ENCODE data around the gene TFF3. TPM values are rescaled to one million over a fixed set of nuclear protein-coding genes. Genes with fewer than 3 reads are reported as not detected.
"Not testable (repeated sequence)": the region's sequence is repeated elsewhere in the genome, so short reads cannot be mapped to it uniquely, and the experiment has no call there.

Gene TFF3
- polyA plus RNA-seq, 1 donor = 1.7 TPM

GRCh38 chr21:42304556-42305454 lies 10.4 kb downstream of the TFF3 start:
- no peak for DNase-seq (ENCODE audit: low read depth)

GRCh38 chr21:42303443-42303842 lies 11.8 kb downstream of the TFF3 start:
- no peak for DNase-seq (ENCODE audit: low read depth)

DNA sequence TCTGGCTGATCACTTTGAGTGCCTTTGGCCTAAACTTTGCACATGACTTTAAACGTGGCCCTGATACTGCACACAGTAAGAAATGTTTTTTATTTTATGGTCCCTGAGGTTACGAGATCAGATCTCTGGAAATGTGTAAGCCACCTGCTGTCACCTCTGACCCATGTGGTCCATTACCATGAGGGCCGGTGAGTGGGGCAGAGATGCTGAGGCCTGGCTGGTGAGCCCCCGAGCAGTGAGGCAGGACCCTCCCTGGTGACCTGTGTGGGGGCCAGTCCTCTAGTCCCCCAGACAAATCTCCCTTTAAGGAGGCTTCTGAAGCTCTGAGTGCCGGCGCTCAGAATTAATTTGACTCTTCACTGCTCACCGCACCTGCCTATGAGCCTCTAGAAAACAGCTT lies 12.4 kb downstream of the TFF3 start:
- no peak for DNase-seq (ENCODE audit: low read depth)

GRCh38 chr21:42302076-42302650 lies 13.0 kb downstream of the TFF3 start:
- no peak for DNase-seq (ENCODE audit: low read depth)

GRCh38 chr21:42301371-42302075 lies 13.7 kb downstream of the TFF3 start:
- no peak for DNase-seq (ENCODE audit: low read depth)

DNA sequence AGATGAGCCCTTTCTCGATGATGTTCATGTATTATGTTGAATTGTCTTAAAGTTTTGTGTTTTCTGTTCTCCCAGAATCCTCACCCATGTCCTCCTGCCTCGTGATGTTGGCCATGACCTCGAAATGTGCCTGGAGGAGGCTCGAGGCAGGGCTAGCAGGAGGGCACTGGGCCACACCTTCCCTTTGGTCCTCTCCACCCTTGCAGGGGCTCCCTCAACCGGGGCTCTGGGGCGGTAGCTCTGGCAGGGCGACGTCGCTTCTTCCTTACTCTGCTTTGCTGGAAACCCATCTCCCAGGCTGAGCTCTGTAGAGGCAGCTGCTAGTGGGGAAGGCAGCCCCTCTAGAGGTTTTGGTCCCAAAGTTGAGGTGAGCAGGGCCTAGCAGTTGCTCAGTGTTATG lies 14.3 kb downstream of the TFF3 start:
- DNase-seq (ENCODE audit: low read depth) = no peak

GRCh38 chr21:42300045-42300583 lies 15.1 kb downstream of the TFF3 start:
- DNase-seq (ENCODE audit: low read depth) = no peak

DNA sequence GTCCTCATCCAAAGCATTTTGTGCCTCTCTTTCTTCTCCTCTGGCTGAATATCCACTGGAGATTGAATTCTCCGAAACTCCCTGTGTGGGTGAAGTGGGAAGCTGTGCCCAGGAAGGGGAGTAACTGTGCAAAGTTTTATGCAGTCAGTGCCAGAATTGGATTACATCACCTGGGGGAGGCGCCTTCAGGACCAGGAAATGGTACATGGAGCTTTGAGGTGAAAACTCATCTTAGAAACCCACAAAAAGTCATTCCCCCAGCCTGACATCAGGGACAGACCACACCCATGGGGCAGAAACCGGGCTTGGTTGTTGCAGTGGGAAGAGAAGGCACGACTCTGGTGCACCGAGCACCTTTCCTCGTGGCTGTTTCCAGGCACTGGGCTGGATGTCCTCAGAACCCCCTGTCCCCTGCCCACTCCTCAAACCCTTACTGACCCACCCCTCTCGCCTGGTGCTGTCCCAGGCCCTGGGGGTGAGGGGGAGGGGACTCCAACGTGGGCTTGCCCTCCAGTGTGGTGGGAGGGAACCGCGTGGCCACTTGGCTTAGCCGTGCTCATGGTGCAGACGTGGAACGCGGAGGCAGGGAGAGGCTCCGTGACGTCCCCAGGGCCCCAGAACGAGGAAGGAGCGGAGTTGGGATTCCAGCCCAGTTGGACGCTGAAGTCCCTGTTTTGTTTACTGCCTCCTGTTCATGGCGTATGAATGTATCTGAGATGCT lies 15.7 kb downstream of the TFF3 start:
- no peak for DNase-seq (ENCODE audit: low read depth)

DNA sequence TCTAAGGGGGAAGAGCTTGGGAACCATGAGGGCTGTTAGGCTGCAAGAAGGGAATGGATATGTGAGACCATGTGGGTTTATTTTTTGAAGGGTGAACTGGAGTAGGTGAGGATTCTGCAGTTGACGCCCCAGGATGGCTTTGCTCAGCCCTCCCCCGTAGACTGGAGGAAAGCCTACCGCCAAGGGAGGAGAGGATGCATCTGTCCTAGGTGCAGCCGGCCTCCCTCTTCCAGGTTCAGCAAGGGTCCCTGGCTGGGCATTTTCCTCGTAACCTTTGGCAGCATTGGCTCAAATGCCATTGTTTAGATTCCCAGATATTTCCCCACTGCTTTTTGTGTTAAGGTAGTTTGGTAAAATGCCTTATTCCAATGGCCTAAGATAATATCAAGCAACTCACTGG lies 16.6 kb downstream of the TFF3 start:
- DNase-seq (ENCODE audit: low read depth) = no peak

GRCh38 chr21:42298237-42298636 lies 17.0 kb downstream of the TFF3 start:
- no peak for DNase-seq (ENCODE audit: low read depth)

DNA sequence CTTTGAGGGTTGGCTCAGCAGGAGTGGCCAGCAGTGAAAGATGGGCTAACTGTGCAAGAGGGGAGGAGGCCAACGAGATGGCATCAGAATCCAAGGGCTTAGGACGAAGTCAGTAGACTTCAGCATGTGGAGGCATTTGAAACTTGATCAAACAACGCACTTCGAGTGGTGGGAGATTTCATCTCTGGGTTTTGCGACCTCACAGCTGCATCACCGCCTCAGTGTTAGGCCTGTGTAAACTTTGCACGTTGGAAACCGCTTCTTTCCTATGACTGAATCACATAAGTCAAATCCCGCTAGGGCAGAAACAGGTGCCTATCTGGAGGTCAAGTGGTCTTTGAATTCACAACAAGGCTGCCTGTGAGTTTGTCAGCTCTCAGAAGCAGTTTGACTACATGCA lies 17.8 kb downstream of the TFF3 start:
- no peak for DNase-seq (ENCODE audit: low read depth)

DNA sequence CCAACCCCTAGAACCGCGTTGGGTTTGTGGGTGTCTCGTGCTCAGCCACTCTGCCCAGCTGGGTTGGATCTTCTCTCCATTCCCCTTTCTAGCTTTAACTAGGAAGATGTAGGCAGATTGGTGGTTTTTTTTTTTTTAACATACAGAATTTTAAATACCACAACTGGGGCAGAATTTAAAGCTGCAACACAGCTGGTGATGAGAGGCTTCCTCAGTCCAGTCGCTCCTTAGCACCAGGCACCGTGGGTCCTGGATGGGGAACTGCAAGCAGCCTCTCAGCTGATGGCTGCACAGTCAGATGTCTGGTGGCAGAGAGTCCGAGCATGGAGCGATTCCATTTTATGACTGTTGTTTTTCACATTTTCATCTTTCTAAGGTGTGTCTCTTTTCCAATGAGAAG lies 18.7 kb downstream of the TFF3 start:
- no peak for DNase-seq (ENCODE audit: low read depth)

DNA sequence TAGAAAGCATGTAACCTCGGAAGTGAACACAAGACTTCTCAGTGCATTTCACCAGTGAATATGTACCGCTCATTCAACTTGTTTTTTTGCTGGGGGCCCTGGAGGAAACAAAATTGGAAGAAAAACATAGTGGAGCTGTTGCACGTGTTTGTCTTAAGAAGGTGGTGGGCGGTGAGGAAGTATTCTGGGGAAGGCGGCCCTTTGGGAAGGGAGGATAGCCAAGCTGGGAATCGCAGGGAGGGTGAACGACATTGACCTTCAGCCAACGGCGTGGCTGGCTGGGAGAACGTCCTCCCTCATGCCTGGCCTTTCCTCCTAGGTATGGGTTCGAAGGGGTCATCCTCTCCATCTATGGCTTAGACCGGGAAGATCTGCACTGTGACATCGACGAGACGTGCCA lies 19.4 kb downstream of the TFF3 start:
- DNase-seq (ENCODE audit: low read depth) = no peak

- DNase-seq (ENCODE audit: low read depth) = no peak
Observed at GRCh38 chr21:42294273-42294880, 20.8 kb downstream of the TFF3 start.

DNA sequence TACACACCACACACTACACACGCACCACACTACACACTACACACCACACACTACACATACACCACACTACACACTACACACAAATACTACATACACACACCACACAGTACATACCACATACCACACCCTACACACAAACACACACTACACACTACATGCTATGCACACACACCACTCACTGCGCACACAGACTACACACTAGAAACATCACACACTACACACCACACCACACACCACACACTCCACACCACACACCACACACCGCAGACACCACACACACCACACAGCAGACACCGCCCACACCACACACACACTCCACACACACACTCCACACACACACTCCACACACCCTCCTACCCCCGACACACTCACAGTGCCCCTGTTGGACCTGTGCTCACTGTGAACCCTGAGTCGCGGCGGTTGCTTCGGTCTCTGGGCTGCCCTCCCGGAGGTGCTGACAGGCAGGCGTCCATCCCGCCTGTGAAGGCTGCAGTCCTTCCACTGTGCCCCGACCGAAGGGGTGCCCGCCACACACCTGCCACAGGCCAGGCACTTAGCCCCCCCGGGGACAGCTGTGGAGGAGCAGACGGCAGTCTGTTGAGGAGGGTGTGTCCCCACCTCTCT lies 21.4 kb downstream of the TFF3 start:
- DNase-seq (ENCODE audit: low read depth) = no peak

GRCh38 chr21:42292563-42293142 lies 22.6 kb downstream of the TFF3 start:
- not testable (repeated sequence) for DNase-seq (ENCODE audit: low read depth)

- DNase-seq (ENCODE audit: low read depth) = no peak
Observed at GRCh38 chr21:42291751-42292562, 23.3 kb downstream of the TFF3 start.

GRCh38 chr21:42291003-42291750 lies 24.0 kb downstream of the TFF3 start:
- DNase-seq (ENCODE audit: low read depth) = no peak

- DNase-seq (ENCODE audit: low read depth) = no peak
Observed at GRCh38 chr21:42290505-42290904, 24.7 kb downstream of the TFF3 start.
